HG03457 (cell line): ENCODE data around the gene MMP20.

Experiments used
- ATAC-seq: cut with Tn5 transposase; IDR thresholded peaks from one replicate; pipeline ENCODE4 v1.9.1; 2021; ENCODE audit warnings: moderate number of reproducible peaks; ENCODE audit not compliant: unreplicated experiment

Gene MMP20

GRCh38 chr11:102596578-102596977 lies 28.6 kb downstream of the MMP20 start:
- ATAC-seq = no peak

- no peak for ATAC-seq
Measured at GRCh38 chr11:102592634-102593581, 32.2 kb downstream of the MMP20 start.

- no peak for ATAC-seq
Measured at GRCh38 chr11:102592131-102592530, 33.0 kb downstream of the MMP20 start.

- ATAC-seq = no peak
Measured at GRCh38 chr11:102591160-102591718, 33.9 kb downstream of the MMP20 start.

GRCh38 chr11:102590276-102591049 lies 34.7 kb downstream of the MMP20 start:
- ATAC-seq = no peak

- ATAC-seq = peak; percentile 54
Measured at GRCh38 chr11:102589047-102589459, 36.1 kb downstream of the MMP20 start.

GRCh38 chr11:102587722-102588121 lies 37.4 kb downstream of the MMP20 start:
- no peak for ATAC-seq

- ATAC-seq = no peak
Measured at GRCh38 chr11:102583141-102583873, 41.8 kb downstream of the MMP20 start.

GRCh38 chr11:102582140-102582539 lies 43.0 kb downstream of the MMP20 start:
- ATAC-seq = no peak

- no peak for ATAC-seq
Measured at GRCh38 chr11:102581066-102581465, 44.1 kb downstream of the MMP20 start.

- peak; percentile 48 for ATAC-seq
Measured at GRCh38 chr11:102580185-102580951, 44.8 kb downstream of the MMP20 start.

GRCh38 chr11:102577723-102578122 lies 47.4 kb downstream of the MMP20 start:
- ATAC-seq = no peak

- ATAC-seq = no peak
Measured at GRCh38 chr11:102577182-102577581, 48.0 kb downstream of the MMP20 start.

- ATAC-seq = no peak
Measured at GRCh38 chr11:102576350-102576749, 48.8 kb downstream of the MMP20 start.

GRCh38 chr11:102575012-102575411 lies 50.1 kb downstream of the MMP20 start:
- ATAC-seq = no peak

- no peak for ATAC-seq
Measured at GRCh38 chr11:102573851-102574250, 51.3 kb downstream of the MMP20 start.

- no peak for ATAC-seq
Measured at GRCh38 chr11:102572554-102573220, 52.4 kb downstream of the MMP20 start.

GRCh38 chr11:102568851-102569250 lies 56.3 kb downstream of the MMP20 start:
- no peak for ATAC-seq

- ATAC-seq = no peak
Measured at GRCh38 chr11:102566112-102566511, 59.0 kb downstream of the MMP20 start.

- no peak for ATAC-seq
Measured at GRCh38 chr11:102564110-102564509, 61.0 kb downstream of the MMP20 start.
